Stimulated activated CD4-positive, alpha-beta T cell treated with anti-CD3 and anti-CD28 coated beads, Interleukin-12 subunit alpha, Interleukin-12 subunit beta, amount 100 ng/mL, for 48 hours (primary cell): ENCODE results near the gene RGCC.
"Not testable (repeated sequence)": the region's sequence is repeated elsewhere in the genome, so short reads cannot be mapped to it uniquely, and the experiment has no call there.

ENCODE experiments used
- DNase-seq, 3 donors: peaks; one replicate each; pipeline ENCODE4 v3.0.0-alpha.2; 2020; ENCODE audit warnings: low read depth in 2 of 3, low spot score in 1 of 3

RGCC gene

GRCh38 chr13:41488124-41488523 is 30.8 kb downstream of the RGCC start:
- DNase-seq, result no peak

DNA sequence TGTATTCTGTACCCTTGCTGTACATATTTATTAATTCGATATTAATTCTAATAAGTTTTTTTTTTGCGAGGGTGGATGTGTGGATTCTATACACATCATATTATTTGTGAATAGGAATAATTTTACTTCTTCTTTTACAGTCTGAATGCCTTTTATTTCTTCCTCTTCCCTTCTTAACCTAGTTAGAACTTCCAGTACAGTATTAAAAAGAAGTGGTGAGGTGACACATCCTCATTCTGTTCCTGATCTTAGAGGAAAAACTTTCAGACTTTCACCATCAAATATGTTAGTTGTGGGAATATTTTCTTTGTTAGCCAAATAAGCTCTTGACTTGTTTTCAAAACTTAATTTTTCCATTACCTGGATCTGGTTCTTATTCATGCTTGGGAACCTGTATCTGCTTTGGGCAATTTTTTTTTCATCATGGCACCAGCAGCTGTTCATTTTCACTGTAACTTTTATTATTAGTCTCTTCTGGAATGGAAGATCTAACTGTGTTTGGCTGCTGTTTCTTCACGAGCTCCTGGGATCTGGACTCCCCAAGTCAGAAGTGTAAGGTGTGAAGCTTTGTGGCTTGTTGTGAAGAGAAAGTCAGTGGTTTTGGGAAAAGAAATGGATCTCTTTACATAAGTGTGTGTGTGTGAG is 33.1 kb downstream of the RGCC start:
- DNase-seq, result no peak

DNA sequence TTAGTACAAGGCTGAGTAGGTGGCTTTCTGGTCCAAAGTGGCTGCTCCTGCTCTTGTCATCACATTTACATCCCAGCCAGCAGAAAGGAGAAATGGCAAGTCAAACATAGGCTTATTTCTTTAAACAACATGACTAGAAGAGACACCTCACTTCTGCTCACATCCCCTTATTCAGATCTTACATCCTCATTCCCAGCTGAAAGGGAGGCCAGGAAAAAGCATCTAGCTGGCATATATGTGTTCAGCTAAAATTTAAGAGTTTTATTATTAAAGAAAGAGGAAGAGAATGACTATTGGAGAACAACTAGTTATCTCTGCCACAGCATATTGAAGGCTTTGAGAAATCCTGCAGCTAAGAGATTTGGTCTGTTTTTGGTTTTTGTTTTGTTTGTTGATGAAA is 34.1 kb downstream of the RGCC start:
- no peak for DNase-seq

- no peak for DNase-seq
These were observed 35.3 kb downstream of the RGCC start for GRCh38 chr13:41492432-41493260.

DNA sequence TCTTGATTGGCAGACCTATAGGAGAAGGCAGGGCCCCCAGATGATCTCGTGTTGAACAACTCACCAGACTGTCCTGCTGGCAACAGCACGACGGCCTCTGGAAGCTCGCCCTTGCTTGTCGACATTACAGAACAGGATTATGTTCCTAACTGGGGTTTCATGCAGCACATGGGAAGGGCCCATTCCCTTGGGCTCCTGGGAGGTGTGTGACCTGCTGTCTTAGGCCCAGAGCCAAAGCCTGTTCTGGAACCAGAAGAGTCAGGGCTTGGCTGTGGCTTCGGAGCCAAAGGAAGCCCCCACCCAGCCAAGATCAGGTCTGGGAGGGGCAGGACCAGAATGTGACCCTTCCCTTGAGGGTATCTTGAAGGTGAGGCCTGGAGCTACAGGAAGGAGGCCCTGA is 36.9 kb downstream of the RGCC start:
- DNase-seq, result no peak

GRCh38 chr13:41495044-41495443 is 37.7 kb downstream of the RGCC start:
- no peak for DNase-seq

DNA sequence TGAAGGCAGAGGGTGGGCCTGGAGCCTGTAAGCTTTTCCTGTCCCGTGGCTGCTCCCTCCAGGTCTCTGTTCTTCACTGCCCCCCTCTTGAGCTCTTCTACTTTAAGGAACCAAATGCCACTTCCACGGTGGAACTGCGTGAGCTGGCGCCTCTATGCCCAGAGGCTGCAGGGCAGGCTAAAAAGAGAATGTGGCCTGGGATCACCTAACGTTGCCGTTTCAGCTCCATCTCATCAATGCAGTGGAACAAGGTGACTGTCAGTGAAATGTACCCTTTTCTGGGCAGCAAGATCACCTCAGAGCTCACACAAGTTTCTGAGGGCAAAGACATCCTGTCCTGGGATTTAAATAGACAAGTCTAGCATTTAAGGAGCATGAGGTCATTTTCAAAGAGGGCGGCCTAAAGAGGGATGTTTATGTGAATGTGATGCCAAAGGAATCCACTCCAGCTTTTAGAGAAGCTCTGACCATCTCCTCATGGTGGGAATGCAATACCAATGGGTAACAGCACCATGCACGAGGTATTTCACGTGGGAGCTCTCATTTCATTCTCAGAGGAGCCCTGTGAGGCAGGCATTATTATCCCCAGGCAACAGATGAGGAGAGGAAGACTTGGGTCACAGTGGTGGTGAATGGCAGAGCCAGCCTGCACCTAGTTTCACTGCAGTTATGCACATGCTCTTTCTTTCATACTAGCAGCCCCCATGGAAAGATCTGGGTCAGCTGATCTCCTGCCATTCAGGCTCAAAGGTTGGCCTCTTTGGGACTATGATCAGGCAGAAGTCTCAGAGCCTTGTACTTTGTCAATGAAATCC is 39.3 kb downstream of the RGCC start:
- DNase-seq, result no peak

GRCh38 chr13:41497436-41497835 is 40.1 kb downstream of the RGCC start:
- no peak for DNase-seq

DNA sequence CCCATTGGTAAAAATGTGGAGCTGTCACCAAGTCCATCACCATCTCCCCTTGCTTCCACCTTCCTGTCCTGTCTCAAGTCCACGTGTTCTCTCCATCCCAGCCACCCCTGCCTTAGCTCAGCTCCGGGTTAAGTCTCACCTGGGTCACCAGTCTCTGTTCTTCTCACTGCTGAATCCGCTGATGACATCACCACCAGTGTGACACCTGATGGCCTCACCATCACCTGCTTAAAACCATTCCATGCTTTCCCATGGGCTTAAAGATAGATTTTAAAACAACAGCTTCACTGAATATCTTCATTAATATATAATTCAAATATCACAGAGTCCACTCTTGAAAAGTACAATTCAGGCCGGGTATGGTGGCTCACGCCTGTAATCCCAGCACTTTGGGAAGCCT is 42.1 kb downstream of the RGCC start:
- DNase-seq, result no peak

- DNase-seq, result peak in 1 of 3 donors; percentile 9
These were observed 43.2 kb downstream of the RGCC start for GRCh38 chr13:41500511-41500910.

DNA sequence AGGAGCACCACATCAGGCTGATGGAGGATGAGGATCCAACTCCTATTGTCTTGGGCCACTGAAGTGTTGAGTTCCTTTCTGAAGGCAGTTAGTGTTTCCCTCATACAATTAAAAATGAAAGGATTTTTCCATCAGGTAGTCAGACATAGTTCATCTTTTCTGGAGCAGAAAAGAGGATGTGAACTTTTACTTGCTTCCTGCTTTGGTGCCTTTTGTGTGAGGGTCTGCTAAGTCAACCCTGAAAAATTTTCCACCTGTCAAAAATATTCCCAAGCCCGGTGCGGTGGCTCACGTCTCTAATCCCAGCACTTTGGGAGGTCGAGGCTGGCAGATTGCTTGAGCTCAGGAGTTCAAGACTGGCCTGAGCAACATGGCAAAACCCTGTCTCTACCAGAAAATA is 43.9 kb downstream of the RGCC start:
- no peak for DNase-seq

DNA sequence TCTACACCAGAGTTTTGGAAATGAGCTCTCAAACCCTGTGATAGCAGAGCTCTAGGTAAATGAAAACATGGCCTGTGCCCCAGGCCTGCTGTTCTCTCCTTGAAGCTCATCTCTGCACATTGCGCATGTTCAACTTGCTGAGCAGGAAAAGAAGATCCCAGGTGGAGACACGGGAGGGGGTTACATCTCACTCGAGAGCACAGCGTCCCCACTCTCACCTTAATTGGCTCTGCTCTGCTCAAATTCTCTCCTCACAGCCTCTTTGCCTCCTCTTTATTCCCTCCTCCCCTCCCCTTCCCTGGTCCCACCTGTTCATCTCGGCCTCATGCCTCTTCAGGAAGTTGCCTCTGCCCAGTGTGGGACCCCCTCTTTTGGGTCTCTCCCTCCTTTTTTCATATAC is 44.7 kb downstream of the RGCC start:
- no peak for DNase-seq

DNA sequence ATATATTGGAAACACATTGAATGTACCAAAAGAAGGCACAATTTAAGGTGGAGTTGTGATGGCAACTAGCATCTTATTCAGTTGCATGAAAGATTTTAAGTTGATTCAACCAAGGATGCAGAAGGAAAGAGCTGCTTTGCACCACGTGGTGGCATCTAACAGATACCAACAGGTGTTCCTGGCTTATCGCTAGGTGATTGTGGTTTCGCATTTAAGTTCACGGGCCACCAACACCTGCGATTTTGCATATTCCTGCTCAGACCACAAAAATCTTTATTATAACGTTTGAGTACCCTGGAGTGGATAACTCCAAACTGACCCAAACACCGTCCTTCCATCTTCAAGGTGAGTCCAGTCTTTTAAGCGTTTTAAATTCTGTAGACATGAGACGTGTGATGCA is 45.3 kb downstream of the RGCC start:
- DNase-seq, result no peak

- DNase-seq, result no peak
These were observed 46.0 kb downstream of the RGCC start for GRCh38 chr13:41503356-41503755.

GRCh38 chr13:41504657-41505056 is 47.3 kb downstream of the RGCC start:
- not testable (repeated sequence) for DNase-seq

DNA sequence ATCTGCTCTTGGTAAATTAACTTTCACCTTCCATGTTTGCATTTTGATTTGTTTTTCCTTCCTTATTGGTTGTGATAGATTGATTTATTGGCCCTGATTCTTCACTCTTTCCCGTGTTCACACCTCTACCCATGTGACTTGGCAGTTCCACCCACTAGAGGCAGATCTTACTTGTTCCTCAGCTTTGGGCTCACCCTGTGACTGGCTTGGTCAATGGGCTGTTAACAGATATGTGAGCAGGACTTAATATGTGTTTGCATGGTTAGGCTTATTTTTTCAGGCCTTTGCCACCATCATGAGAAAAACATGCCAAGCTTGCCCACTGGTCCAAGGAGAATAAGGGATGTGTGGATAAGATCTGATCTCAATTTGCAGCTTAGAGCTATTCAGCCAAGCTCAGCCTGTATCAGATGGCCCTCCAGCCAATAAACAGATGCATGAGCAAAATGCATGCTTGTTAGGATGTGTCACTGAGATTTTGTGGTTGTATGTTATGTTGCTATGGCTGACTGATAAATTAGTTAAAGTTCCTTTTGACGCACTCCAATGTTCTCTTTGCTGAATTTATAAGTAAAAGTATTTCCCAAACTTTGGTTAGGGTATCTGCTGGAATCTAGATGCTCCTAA is 48.0 kb downstream of the RGCC start:
- no peak for DNase-seq

- no peak for DNase-seq
These were observed 49.0 kb downstream of the RGCC start for GRCh38 chr13:41506312-41506711.

GRCh38 chr13:41509971-41510370 is 52.6 kb downstream of the RGCC start:
- no peak for DNase-seq

GRCh38 chr13:41511827-41512226 is 54.5 kb downstream of the RGCC start:
- DNase-seq, result no peak

DNA sequence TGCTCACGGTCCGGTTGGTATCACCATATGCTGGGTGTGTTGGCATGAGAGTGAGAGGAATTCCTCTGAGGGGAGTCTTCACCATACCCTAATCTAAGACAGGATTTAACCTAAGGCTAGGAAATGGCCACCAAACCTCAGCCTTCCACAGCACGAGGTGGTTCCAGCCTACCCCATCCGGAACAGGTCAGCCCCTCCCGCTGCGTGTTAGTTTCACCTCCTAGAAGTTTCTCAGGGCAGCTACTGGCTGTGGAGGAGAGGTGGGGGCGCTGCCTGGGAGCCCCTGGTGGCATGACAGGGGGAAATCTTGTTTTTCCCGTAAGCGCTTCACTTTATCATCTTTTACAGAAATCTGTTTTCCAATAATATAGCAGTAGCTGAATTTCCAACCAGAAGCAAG is 55.1 kb downstream of the RGCC start:
- no peak for DNase-seq

GRCh38 chr13:41513600-41513999 is 56.2 kb downstream of the RGCC start:
- no peak for DNase-seq
